Hematopoietic multipotent progenitor cell treated with erythropoietin and hydrocortisone succinate and interleukin-3 and kit ligand, for 8 days (in vitro differentiated cells): ENCODE data around the gene SMC4.
A peak's percentile ranks its signal among the peaks of the same experiment; 100 is the strongest.
"Not testable (repeated sequence)": the region's sequence is repeated elsewhere in the genome, so short reads cannot be mapped to it uniquely, and the experiment has no call there.

Experiments used
- DNase-seq: peaks from one replicate; pipeline ENCODE4 v3.0.0-alpha.2; 2015

SMC4 gene

GRCh38 chr3:160399125-160400029, at the start of gene SMC4, which contains the start of gene IFT80:
Gene SMC4, plus strand, starts transcription at chr3:160399650. Its CDS starts 1,177 bp downstream, at chr3:160400827.
Gene IFT80, minus strand, starts transcription at chr3:160399225. Its CDS starts 14,625 bp downstream, at chr3:160384600.
- DNase-seq: peak; percentile 96

GRCh38 chr3:160355826-160356225, 43.6 kb upstream of the SMC4 start:
- no peak for DNase-seq

DNA sequence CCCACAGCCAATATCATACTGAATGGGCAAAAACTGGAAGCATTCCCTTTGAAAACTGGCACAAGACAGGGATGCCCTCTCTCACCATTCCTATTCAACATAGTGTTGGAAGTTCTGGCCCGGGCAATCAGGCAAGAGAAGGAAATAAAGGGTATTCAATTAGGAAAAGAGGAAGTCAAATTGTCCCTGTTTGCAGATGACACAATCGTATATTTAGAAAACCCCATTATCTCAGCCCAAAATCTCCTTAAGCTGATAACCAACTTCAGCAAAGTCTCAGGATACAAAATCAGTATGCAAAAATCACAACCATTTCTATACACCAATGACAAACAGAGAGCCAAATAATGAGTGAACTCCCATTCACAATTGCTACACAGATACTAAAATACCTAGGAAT, 36.6 kb upstream of the SMC4 start:
- not testable (repeated sequence) for DNase-seq

- DNase-seq: no peak
These were observed 33.5 kb upstream of the SMC4 start for GRCh38 chr3:160365869-160366522.

DNA sequence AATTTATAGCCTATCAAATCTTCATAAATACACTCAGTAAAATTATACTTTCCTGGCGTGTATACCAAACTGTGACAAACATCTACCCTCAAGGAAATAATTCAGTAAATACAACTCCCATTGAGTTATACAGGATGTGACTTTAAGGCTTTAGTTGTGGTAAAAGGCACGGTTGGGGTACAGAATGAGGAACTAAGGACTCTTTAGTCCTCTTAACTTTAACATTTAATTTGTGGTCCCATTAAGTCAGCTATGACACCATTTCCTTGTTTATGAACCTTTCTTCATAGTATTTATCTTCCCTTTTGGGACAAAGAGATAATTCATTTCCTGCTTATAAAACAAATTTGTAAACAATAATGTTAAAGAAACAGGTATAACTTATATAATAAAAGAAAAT, 30.6 kb upstream of the SMC4 start:
- DNase-seq: peak; percentile 34

GRCh38 chr3:160369784-160370183, 29.7 kb upstream of the SMC4 start:
- no peak for DNase-seq

- DNase-seq: no peak
These were observed 28.2 kb upstream of the SMC4 start for GRCh38 chr3:160370987-160371857.

DNA sequence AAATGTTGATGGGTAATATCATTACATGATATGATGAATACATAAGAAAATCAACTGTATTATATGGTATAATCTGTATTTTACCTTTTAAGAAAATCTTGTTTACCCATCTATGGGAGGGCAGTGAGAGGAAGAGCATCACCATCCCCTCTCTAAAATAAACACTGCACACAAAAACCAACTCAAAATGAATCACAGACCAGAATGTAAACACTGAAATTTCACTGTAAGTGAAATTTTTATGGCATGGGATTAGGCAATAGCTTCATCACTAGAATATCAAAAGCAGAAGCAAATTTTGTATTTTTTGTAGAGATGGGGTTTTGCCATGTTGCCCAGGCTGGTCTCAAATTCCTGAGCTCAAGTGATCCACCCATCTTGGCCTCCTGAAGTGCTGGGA, 26.7 kb upstream of the SMC4 start:
- DNase-seq: no peak

- peak; percentile 25 for DNase-seq
These were observed 25.8 kb upstream of the SMC4 start for GRCh38 chr3:160373655-160374054.

DNA sequence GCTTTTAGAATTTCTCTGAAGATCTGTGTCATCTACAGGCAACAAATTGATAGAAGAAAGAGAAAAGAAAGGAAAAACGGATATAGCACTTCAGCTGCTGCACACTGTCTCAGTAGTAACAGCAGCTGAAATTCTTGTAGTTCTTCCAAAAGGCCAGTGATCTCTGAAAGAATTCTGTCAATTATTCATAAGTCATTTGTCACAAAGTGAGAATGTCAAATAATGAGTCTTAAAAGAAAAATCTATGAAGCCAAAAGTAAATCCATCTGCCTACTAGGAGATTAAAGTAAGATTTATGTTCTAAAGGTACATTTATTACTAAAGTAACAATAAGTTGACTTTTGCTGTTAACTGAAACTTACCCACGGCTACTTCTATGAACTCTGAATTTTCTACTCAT, 25.0 kb upstream of the SMC4 start:
- DNase-seq: no peak

- no peak for DNase-seq
These were observed 24.5 kb upstream of the SMC4 start for GRCh38 chr3:160374925-160375324.

GRCh38 chr3:160376681-160377080, 22.8 kb upstream of the SMC4 start:
- no peak for DNase-seq

- peak; percentile 50 for DNase-seq
These were observed 20.9 kb upstream of the SMC4 start for GRCh38 chr3:160378331-160379109.

DNA sequence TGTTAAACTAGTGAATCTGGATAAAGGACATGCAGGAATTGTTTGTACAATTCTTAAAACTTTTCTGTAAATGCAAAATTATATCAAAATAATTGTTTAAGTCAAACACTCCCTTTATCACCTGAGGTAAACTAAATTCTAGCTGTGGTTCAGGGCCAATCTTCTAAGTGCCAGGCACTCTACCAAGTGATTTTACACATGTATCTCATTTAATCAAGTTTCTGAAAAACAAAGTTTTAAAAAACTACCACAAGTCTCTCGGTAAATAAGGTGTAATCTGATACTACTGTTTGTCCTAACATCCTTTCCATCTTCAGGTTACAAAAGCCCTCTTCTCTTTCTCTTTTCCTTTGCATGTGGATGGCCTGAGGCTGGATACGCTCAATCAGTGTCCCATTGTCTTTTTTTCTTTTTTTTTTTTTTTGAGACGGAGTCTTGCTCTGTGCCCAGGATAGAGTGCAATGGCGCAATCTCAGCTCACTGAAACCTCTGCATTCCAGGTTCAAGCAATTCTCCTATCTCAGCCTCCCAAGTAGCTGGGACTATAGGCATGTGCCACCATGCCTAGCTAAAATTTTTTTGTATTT, 19.7 kb upstream of the SMC4 start:
- no peak for DNase-seq

GRCh38 chr3:160381470-160381869, 18.0 kb upstream of the SMC4 start:
- DNase-seq: no peak

DNA sequence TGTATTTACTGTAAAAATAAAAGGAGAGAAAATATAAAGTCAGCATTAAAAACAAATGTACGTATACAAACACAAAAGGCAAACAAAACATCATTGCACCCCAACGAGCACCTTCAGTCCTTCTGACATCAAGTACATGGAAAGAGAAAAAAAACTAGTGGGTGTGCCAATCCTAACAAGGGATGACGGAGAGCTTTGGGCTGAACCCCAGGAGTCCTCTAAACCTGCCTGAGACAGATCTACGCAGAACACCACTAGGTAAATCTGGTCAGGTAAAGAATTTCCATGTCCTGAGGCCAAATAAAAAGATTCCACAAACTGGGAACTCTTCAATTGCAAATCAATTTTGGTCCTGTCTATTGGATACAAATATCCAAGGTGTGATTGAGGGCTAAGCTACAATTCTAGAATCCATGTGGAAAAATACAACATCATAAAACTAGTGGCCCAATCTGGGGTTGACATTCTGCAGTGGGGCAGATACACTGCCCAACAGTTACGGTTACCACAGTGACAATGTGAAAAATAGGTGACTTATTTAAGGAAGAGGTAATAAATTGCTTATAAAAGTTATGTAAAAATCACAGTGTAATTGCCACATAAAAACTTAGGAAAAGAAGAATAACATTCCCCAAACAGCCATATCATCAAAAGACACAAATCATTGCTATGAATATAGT, 14.7 kb upstream of the SMC4 start:
- DNase-seq: no peak

GRCh38 chr3:160390565-160391138, 8.8 kb upstream of the SMC4 start:
- no peak for DNase-seq

GRCh38 chr3:160392798-160393197, 6.7 kb upstream of the SMC4 start:
- no peak for DNase-seq

GRCh38 chr3:160393346-160394008, 6.0 kb upstream of the SMC4 start:
- DNase-seq: peak; percentile 87

GRCh38 chr3:160394009-160394392, 5.4 kb upstream of the SMC4 start:
- no peak for DNase-seq
